ENCODE measurements around the gene USP40. TPM values are rescaled to one million over a fixed set of nuclear protein-coding genes. Genes with fewer than 3 reads are reported as not detected.
A peak's percentile ranks its signal among the peaks of the same experiment; 100 is the strongest.

USP40 gene
- total and polyA plus RNA-seq, 2 donors (not counting 1 experiment from before 2014, with no cell fraction given) = 19.8 to 37.0 TPM

DNA sequence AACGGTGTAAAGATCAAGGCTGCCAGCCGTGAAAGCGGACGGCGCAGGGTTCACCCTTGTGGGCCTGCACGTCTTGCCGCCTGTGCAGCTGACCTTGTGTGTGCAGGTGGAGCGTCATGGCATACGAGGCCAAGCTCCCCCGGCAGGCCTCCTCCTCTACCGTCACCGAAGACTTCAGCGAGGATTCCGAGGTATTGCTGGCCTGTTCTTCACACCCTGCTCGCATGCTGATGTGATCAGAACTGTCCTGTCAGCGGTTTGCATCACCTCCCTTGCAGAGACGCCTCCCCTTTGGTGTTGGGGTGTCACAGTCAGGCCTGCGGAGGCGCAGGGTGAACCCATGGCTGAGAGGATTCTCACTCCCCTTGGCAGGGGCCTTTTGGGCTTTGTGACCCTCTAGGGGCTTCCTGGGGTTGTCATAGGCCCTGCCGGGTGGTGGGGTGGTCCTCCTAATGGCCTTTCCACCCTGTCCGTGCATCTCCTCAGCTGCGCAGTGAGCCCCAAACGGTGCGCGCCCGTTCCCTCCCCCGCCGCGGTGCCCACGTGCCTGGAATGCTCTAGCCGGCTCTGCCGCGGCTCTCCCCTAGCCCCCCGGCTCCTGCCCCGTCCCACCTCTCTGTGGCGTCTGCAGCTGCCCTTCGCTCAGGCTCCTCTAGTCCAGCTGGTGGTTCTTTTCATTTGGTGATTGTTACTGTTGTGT, 119.8 kb downstream of the USP40 start:
- H3K27me3 ChIP-seq (replicated peaks in 1 of 4; ENCODE audit: control extremely low read depth in 1 of 4, control insufficient read depth in 3 of 4, insufficient read depth in 4 of 4, low read length in 3 of 4) = no peaks in the 10 kb centered on the region
- ATAC-seq (ENCODE audit: low read depth) = no peak
- intact Hi-C loops (cut with micrococcal nuclease) = loop anchor here (10.0 kb wide), 1 partner anchor 62 kb away; no protein-coding TSS in a partner anchor
- H3K4me1 ChIP-seq (ENCODE audit: control insufficient read depth in 2 of 2, insufficient read depth in 2 of 2, low read length in 2 of 2) = peaks cover 5 to 8% of the 10 kb centered on the region in 2 donors
- peak overlapping the region; percentile 41 for H3K27ac Mint-ChIP-seq
- peaks cover 19% of the 10 kb centered on the region for H3K4me1 Mint-ChIP-seq
- H3K9me3 ChIP-seq (ENCODE audit: control extremely low read depth in 1 of 3, control insufficient read depth in 2 of 3, insufficient read depth in 1 of 3, low read length in 2 of 3) = no peaks in the 10 kb centered on the region
- no peak overlapping the region for H3K4me3 Mint-ChIP-seq
- no peak overlapping the region for H2AFZ ChIP-seq (ENCODE audit: insufficient read depth, low read depth, low read length, poor library complexity, severe bottlenecking)
- 96% methylated on average over 34 of the region's 37 CpGs for WGBS (ENCODE audit: insufficient coverage)
- H4K20me1 ChIP-seq (ENCODE audit: control insufficient read depth, insufficient read depth, low read length, poor library complexity, severe bottlenecking) = peaks cover 89% of the 10 kb centered on the region
- H3K9ac ChIP-seq (ENCODE audit: low read length) = no peak overlapping the region
- no peaks in the 10 kb centered on the region for H3K27me3 Mint-ChIP-seq
- CTCF ChIA-PET = interaction anchor here (0.7 to 16.7 kb wide), 3 partner anchors 25 to 116 kb away, joined by 3 to 426 read pairs (median 5); no protein-coding TSS in a partner anchor
- no peak for TF ChIP-seq CTCF (IDR thresholded peaks at IDR 0.05)
- no peak for TF ChIP-seq EZH2 (IDR thresholded peaks at IDR 0.05; ENCODE audit: borderline replicate concordance, insufficient read depth, low read depth, low read length, poor library complexity, severe bottlenecking)
- no peak overlapping the region for H3K27ac ChIP-seq (ENCODE audit: low read length in 2 of 2)
- no peaks in the 10 kb centered on the region for H3K9me3 Mint-ChIP-seq (ENCODE audit: insufficient read depth)
- POLR2A ChIA-PET = no interaction called here
- H3K4me3 ChIP-seq (ENCODE audit: control extremely low read depth in 1 of 5, extremely low read depth in 1 of 5, insufficient read depth in 1 of 5, low read depth in 2 of 5, low read length in 4 of 5) = no peak overlapping the region
- peaks cover 88% of the 10 kb centered on the region for H3K79me2 ChIP-seq (ENCODE audit: control insufficient read depth, insufficient read depth, low read length)
- peaks cover 3 to 96% of the 10 kb centered on the region in 2 experiments for H3K36me3 ChIP-seq (replicated peaks in 1 of 2; ENCODE audit: control extremely low read depth in 1 of 2, control insufficient read depth in 1 of 2, extremely low read depth in 1 of 2, insufficient read depth in 2 of 2, low read length in 1 of 2)
- DNase-seq = no peak
- no peak overlapping the region for H3K4me2 ChIP-seq (replicated peaks; ENCODE audit: low read depth, low read length, poor library complexity, severe bottlenecking)

GRCh38 chr2:233446121-233446520, 120.5 kb downstream of the USP40 start:
- H3K4me1 ChIP-seq (ENCODE audit: control insufficient read depth in 2 of 2, insufficient read depth in 2 of 2, low read length in 2 of 2) = peaks cover 5 to 8% of the 10 kb centered on the region in 2 donors
- H3K27me3 ChIP-seq (replicated peaks in 1 of 4; ENCODE audit: control extremely low read depth in 1 of 4, control insufficient read depth in 3 of 4, insufficient read depth in 4 of 4, low read length in 3 of 4) = no peaks in the 10 kb centered on the region
- TF ChIP-seq EZH2 (IDR thresholded peaks at IDR 0.05; ENCODE audit: borderline replicate concordance, insufficient read depth, low read depth, low read length, poor library complexity, severe bottlenecking) = no peak
- CTCF ChIA-PET = interaction anchor here (1.5 to 16.7 kb wide), 2 partner anchors 25 to 42 kb away, joined by 3 to 426 read pairs; no protein-coding TSS in a partner anchor
- no peak overlapping the region for H3K4me2 ChIP-seq (replicated peaks; ENCODE audit: low read depth, low read length, poor library complexity, severe bottlenecking)
- peaks cover 1 to 96% of the 10 kb centered on the region in 2 experiments for H3K36me3 ChIP-seq (replicated peaks in 1 of 2; ENCODE audit: control extremely low read depth in 1 of 2, control insufficient read depth in 1 of 2, extremely low read depth in 1 of 2, insufficient read depth in 2 of 2, low read length in 1 of 2)
- peaks cover 90% of the 10 kb centered on the region for H4K20me1 ChIP-seq (ENCODE audit: control insufficient read depth, insufficient read depth, low read length, poor library complexity, severe bottlenecking)
- H3K4me3 Mint-ChIP-seq = no peak overlapping the region
- peaks cover 19% of the 10 kb centered on the region for H3K4me1 Mint-ChIP-seq
- ATAC-seq (ENCODE audit: low read depth) (no peak), DNase-seq (no peak)
- H3K9me3 ChIP-seq (ENCODE audit: control extremely low read depth in 1 of 3, control insufficient read depth in 2 of 3, insufficient read depth in 1 of 3, low read length in 2 of 3) = no peaks in the 10 kb centered on the region
- POLR2A ChIA-PET = no interaction called here
- H3K27ac ChIP-seq (ENCODE audit: low read length in 2 of 2) = no peak overlapping the region
- H3K79me2 ChIP-seq (ENCODE audit: control insufficient read depth, insufficient read depth, low read length) = peaks cover 91% of the 10 kb centered on the region
- no peaks in the 10 kb centered on the region for H3K9me3 Mint-ChIP-seq (ENCODE audit: insufficient read depth)
- H2AFZ ChIP-seq (ENCODE audit: insufficient read depth, low read depth, low read length, poor library complexity, severe bottlenecking) = no peak overlapping the region
- no peak overlapping the region for H3K27ac Mint-ChIP-seq
- no peak overlapping the region for H3K9ac ChIP-seq (ENCODE audit: low read length)
- WGBS (ENCODE audit: insufficient coverage) = 100% methylated on average over 1 of the region's 1 CpG
- H3K4me3 ChIP-seq (ENCODE audit: control extremely low read depth in 1 of 5, extremely low read depth in 1 of 5, insufficient read depth in 1 of 5, low read depth in 2 of 5, low read length in 4 of 5) = no peak overlapping the region
- no peaks in the 10 kb centered on the region for H3K27me3 Mint-ChIP-seq
- intact Hi-C loops (cut with micrococcal nuclease) = loop anchor here (10.0 kb wide), 1 partner anchor 61 kb away; no protein-coding TSS in a partner anchor

Measured in B cell (primary cell).